Measurements from ENCODE around the gene CRISP2. TPM values are rescaled to one million over a fixed set of nuclear protein-coding genes. Genes with fewer than 3 reads are reported as not detected.
"Not testable (repeated sequence)": the region's sequence is repeated elsewhere in the genome, so short reads cannot be mapped to it uniquely, and the experiment has no call there.

CRISP2 gene
- total RNA-seq, 1 donor from 2014 or later, result not detected

DNA sequence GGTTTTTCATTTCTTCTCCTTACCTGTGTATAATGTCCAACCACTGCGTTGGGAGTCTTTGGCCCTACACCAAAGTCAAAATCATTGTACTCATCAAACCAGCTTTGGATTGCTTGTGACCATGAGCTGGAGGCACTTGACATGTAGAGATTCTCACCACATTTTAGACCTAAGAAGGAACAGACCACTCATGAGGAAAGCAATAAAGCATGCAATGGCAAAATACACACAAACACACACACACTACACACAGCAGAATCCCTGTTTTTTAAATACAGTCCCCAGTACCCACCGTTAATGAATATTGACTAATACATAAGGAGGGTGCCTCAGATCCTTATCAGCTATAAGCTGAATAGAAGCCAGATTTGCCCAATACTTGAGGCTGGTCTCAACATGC lies 20.3 kb upstream of the CRISP2 start:
- no peaks in the 10 kb centered on the region for H3K36me3 Mint-ChIP-seq (ENCODE audit: unreplicated experiment)
- H3K9me3 Mint-ChIP-seq (ENCODE audit: unreplicated experiment), result no peaks in the 10 kb centered on the region
- DNase-seq (ENCODE audit: extremely low spot score, unreplicated experiment), result no peak
- TF ChIP-seq, protein P1, sequence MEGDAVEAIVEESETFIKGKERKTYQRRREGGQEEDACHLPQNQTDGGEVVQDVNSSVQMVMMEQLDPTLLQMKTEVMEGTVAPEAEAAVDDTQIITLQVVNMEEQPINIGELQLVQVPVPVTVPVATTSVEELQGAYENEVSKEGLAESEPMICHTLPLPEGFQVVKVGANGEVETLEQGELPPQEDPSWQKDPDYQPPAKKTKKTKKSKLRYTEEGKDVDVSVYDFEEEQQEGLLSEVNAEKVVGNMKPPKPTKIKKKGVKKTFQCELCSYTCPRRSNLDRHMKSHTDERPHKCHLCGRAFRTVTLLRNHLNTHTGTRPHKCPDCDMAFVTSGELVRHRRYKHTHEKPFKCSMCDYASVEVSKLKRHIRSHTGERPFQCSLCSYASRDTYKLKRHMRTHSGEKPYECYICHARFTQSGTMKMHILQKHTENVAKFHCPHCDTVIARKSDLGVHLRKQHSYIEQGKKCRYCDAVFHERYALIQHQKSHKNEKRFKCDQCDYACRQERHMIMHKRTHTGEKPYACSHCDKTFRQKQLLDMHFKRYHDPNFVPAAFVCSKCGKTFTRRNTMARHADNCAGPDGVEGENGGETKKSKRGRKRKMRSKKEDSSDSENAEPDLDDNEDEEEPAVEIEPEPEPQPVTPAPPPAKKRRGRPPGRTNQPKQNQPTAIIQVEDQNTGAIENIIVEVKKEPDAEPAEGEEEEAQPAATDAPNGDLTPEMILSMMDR (IDR thresholded peaks at IDR 0.05), result no peak
- no peaks in the 10 kb centered on the region for H3K4me1 Mint-ChIP-seq (ENCODE audit: unreplicated experiment)
- no peak overlapping the region for H3K4me3 Mint-ChIP-seq (ENCODE audit: unreplicated experiment)
- no peaks in the 10 kb centered on the region for H3K27me3 Mint-ChIP-seq (ENCODE audit: unreplicated experiment)
- H3K27ac Mint-ChIP-seq (ENCODE audit: unreplicated experiment), result no peak overlapping the region

GRCh38 chr6:49732781-49733180 lies 19.4 kb upstream of the CRISP2 start:
- H3K36me3 Mint-ChIP-seq (ENCODE audit: unreplicated experiment), result no peaks in the 10 kb centered on the region
- no peak for DNase-seq (ENCODE audit: extremely low spot score, unreplicated experiment)
- no peaks in the 10 kb centered on the region for H3K9me3 Mint-ChIP-seq (ENCODE audit: unreplicated experiment)
- no peaks in the 10 kb centered on the region for H3K4me1 Mint-ChIP-seq (ENCODE audit: unreplicated experiment)
- TF ChIP-seq, protein P1 (IDR thresholded peaks at IDR 0.05), result no peak
- H3K4me3 Mint-ChIP-seq (ENCODE audit: unreplicated experiment), result no peak overlapping the region
- no peaks in the 10 kb centered on the region for H3K27me3 Mint-ChIP-seq (ENCODE audit: unreplicated experiment)
- H3K27ac Mint-ChIP-seq (ENCODE audit: unreplicated experiment), result no peak overlapping the region

GRCh38 chr6:49730251-49730650 lies 16.9 kb upstream of the CRISP2 start:
- Mint-ChIP-seq H3K27me3 (ENCODE audit: unreplicated experiment) (no peaks in the 10 kb centered on the region), H3K4me3 (ENCODE audit: unreplicated experiment) (no peak overlapping the region), H3K36me3 (ENCODE audit: unreplicated experiment) (no peaks in the 10 kb centered on the region), H3K9me3 (ENCODE audit: unreplicated experiment) (no peaks in the 10 kb centered on the region), H3K4me1 (ENCODE audit: unreplicated experiment) (no peaks in the 10 kb centered on the region), H3K27ac (ENCODE audit: unreplicated experiment) (no peak overlapping the region)
- TF ChIP-seq, protein P1 (IDR thresholded peaks at IDR 0.05), result no peak
- DNase-seq (ENCODE audit: extremely low spot score, unreplicated experiment), result no peak

DNA sequence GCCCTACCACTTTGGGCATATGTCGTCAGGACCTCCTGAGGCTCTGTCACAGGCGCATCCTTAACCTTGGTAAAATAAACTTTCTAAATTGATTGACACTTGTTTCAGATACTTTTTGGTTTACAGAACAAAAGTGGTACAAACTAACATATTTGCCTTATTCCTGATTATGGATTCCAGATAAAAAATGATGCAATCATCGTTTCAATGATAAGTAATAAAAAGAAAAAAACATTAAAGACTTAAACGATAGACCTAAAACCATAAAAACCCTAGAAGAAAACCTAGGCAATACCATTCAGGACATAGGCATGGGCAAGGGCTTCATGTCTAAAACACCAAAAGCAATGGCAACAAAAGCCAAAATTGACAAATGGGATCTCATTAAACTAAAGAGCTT lies 10.6 kb upstream of the CRISP2 start:
- H3K27me3 Mint-ChIP-seq (ENCODE audit: unreplicated experiment); H3K27ac Mint-ChIP-seq (ENCODE audit: unreplicated experiment); H3K4me1 Mint-ChIP-seq (ENCODE audit: unreplicated experiment); DNase-seq (ENCODE audit: extremely low spot score, unreplicated experiment); H3K36me3 Mint-ChIP-seq (ENCODE audit: unreplicated experiment); H3K4me3 Mint-ChIP-seq (ENCODE audit: unreplicated experiment): not testable (repeated sequence)
- H3K9me3 Mint-ChIP-seq (ENCODE audit: unreplicated experiment), result peaks cover 10% of the 10 kb centered on the region

DNA sequence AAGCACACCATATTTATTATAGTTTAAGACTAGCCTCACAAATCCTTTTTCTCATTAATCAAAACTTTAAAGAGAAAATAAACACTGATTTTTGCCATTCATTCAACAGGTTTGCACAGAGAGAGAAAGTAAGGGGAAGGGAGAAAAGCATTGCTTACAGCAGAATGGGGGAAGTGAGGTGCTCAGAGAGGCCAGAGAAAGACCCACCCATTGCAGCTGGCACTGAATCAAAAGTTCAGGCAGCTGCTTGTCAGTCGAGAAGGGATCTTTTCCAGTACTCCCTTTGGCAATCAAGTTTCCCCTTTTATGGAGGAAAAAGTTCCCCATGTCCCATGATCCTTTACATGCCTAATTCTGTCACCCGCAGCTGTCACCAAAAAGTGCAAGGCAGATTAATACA lies 8.0 kb upstream of the CRISP2 start:
- peaks cover 16% of the 10 kb centered on the region for H3K9me3 Mint-ChIP-seq (ENCODE audit: unreplicated experiment)
- H3K4me1 Mint-ChIP-seq (ENCODE audit: unreplicated experiment), result no peaks in the 10 kb centered on the region
- no peak overlapping the region for H3K4me3 Mint-ChIP-seq (ENCODE audit: unreplicated experiment)
- TF ChIP-seq, protein P1 (IDR thresholded peaks at IDR 0.05), result no peak
- no peaks in the 10 kb centered on the region for H3K27me3 Mint-ChIP-seq (ENCODE audit: unreplicated experiment)
- no peaks in the 10 kb centered on the region for H3K36me3 Mint-ChIP-seq (ENCODE audit: unreplicated experiment)
- DNase-seq (ENCODE audit: extremely low spot score, unreplicated experiment), result no peak
- no peak overlapping the region for H3K27ac Mint-ChIP-seq (ENCODE audit: unreplicated experiment)

DNA sequence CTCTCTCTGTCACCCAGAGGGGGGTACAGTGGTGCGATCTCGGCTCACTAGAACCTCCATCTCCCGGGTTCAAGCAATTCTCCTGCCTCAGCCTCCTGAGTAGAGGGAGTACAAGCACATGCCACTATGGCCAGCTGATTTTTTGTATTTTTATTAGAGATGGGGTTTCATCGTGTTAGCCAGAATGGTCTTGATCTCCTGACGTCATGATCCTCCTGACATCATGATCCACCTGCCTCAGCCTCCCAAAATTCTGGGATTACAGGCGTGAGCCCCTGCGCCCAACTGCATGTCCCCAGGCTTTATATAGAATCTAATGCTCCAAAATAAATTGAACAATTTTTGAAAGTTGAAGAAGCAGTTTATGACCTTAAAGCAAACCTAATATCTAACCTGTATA lies 7.0 kb upstream of the CRISP2 start:
- Mint-ChIP-seq H3K27me3 (ENCODE audit: unreplicated experiment) (no peaks in the 10 kb centered on the region), H3K4me3 (ENCODE audit: unreplicated experiment) (no peak overlapping the region), H3K4me1 (ENCODE audit: unreplicated experiment) (no peaks in the 10 kb centered on the region), H3K36me3 (ENCODE audit: unreplicated experiment) (no peaks in the 10 kb centered on the region), H3K9me3 (ENCODE audit: unreplicated experiment) (peaks cover 17% of the 10 kb centered on the region), H3K27ac (ENCODE audit: unreplicated experiment) (no peak overlapping the region)
- no peak for DNase-seq (ENCODE audit: extremely low spot score, unreplicated experiment)
- TF ChIP-seq, protein P1 (IDR thresholded peaks at IDR 0.05), result no peak
